SU-DHL-6 (cell line): Measurements from ENCODE around the gene FCRL4.

ENCODE experiments used
- EZH2phosphoT487 ChIP-seq: fragments of 200-600 bp; sonication (generic), shearing (Covaris generic); conservative IDR thresholded peaks from 2 replicates; pipeline ENCODE4 v1.6.1; 2018; ENCODE audit warnings: mild to moderate bottlenecking, antibody characterized with exemption, low read length, moderate library complexity, mixed read lengths
- TF ChIP-seq, protein P1 (sequence below): fragments of 200-600 bp; sonication (generic); IDR thresholded peaks from one replicate; pipeline ENCODE4 v1.5.1; 2017; ENCODE audit warnings: antibody characterized with exemption, mild to moderate bottlenecking, low read length, moderate library complexity; ENCODE audit not compliant: insufficient read depth, poor library complexity, severe bottlenecking

GRCh38 chr1:157542676-157543075, 55.2 kb downstream of the FCRL4 start:
- TF ChIP-seq, protein P1, sequence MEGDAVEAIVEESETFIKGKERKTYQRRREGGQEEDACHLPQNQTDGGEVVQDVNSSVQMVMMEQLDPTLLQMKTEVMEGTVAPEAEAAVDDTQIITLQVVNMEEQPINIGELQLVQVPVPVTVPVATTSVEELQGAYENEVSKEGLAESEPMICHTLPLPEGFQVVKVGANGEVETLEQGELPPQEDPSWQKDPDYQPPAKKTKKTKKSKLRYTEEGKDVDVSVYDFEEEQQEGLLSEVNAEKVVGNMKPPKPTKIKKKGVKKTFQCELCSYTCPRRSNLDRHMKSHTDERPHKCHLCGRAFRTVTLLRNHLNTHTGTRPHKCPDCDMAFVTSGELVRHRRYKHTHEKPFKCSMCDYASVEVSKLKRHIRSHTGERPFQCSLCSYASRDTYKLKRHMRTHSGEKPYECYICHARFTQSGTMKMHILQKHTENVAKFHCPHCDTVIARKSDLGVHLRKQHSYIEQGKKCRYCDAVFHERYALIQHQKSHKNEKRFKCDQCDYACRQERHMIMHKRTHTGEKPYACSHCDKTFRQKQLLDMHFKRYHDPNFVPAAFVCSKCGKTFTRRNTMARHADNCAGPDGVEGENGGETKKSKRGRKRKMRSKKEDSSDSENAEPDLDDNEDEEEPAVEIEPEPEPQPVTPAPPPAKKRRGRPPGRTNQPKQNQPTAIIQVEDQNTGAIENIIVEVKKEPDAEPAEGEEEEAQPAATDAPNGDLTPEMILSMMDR = no peak
- no peak for TF ChIP-seq EZH2phosphoT487
